HAP-1 (cell line): ENCODE data around the gene RTN3.
"Not testable (repeated sequence)": the region's sequence is repeated elsewhere in the genome, so short reads cannot be mapped to it uniquely, and the experiment has no call there.

Source experiments
- DNase-seq, 2 experiments: peaks; one replicate each; pipeline ENCODE4 v3.0.0-alpha.2; 2016 to 2020; ENCODE audit warnings: low spot score in 2 of 2
- H3K27me3 ChIP-seq: fragments of 250-450 bp; sonication (Bioruptor Pico); 2 replicates; pipeline ENCODE4 v1.5.1; 2020; ENCODE audit warnings: low read depth, mild to moderate bottlenecking, moderate library complexity
- H3K36me3 ChIP-seq: fragments of 250-450 bp; sonication (Bioruptor Pico); replicated peaks from 2 replicates; pipeline ENCODE4 v1.5.1; 2020; ENCODE audit warnings: mild to moderate bottlenecking
- H3K4me1 ChIP-seq: fragments of 250-450 bp; sonication (Bioruptor Pico); 2 replicates; pipeline ENCODE4 v1.5.1; 2020; ENCODE audit warnings: mild to moderate bottlenecking
- H3K4me3 ChIP-seq: fragments of 250-450 bp; sonication (Bioruptor Pico); 2 replicates; pipeline ENCODE4 v1.5.1; 2020; ENCODE audit warnings: mild to moderate bottlenecking, moderate library complexity
- H3K9me3 ChIP-seq: fragments of 250-450 bp; sonication (Bioruptor Pico); 2 replicates; pipeline ENCODE4 v1.5.1; 2020; ENCODE audit warnings: mild to moderate bottlenecking, moderate library complexity
- in situ Hi-C: fragments of 300-500 bp; cut with MboI; formaldehyde crosslinking; loops from 3 replicates; pipeline ENCODE4 v1.14.3; 2020; ENCODE audit warnings: low sequenced_read_pairs, inconsistent platforms, mixed read lengths

The RTN3 gene

GRCh38 chr11:63670096-63670432 lies 11.2 kb upstream of the RTN3 start:
- Histone ChIP-seq H3K36me3 (peaks cover 5% of the 10 kb centered on the region), H3K4me1 (peaks cover 23% of the 10 kb centered on the region), H3K9me3 (no peaks in the 10 kb centered on the region), H3K4me3 (peak overlapping the region; percentile 35), H3K27me3 (no peaks in the 10 kb centered on the region)
- DNase-seq = peak in 1 of 2 experiments; percentile 69
- in situ Hi-C loops = loop anchor here (25.0 kb wide), 1 partner anchor 758 kb away; the partner anchor contains the start of gene CHRM1

- Histone ChIP-seq H3K36me3 (peaks cover 5% of the 10 kb centered on the region), H3K9me3 (no peaks in the 10 kb centered on the region), H3K4me3 (peak overlapping the region; percentile 35), H3K4me1 (peaks cover 23% of the 10 kb centered on the region), H3K27me3 (no peaks in the 10 kb centered on the region)
- in situ Hi-C loops = loop anchor here (25.0 kb wide), 1 partner anchor 758 kb away; the partner anchor contains the start of gene CHRM1
- peak in 1 of 2 experiments; percentile 63 for DNase-seq
Observed at GRCh38 chr11:63670433-63671321, 10.6 kb upstream of the RTN3 start.

GRCh38 chr11:63671322-63672155 lies 9.8 kb upstream of the RTN3 start, which contains the start of gene ATL3:
Gene ATL3, minus strand, starts transcription at chr11:63671376. Its CDS starts 41 bp downstream, at chr11:63671335.
- Histone ChIP-seq H3K27me3 (no peaks in the 10 kb centered on the region), H3K4me3 (peak within 1 kb of the TSS; percentile 35), H3K4me1 (peaks cover 21% of the 10 kb centered on the region), H3K9me3 (no peaks in the 10 kb centered on the region), H3K36me3 (peaks cover 5% of the 10 kb centered on the region)
- in situ Hi-C loops = loop anchor here (25.0 kb wide), 1 partner anchor 759 kb away; the partner anchor contains the start of gene CHRM1
- DNase-seq = peak; percentile 95 to 99

GRCh38 chr11:63672156-63672463 lies 9.2 kb upstream of the RTN3 start:
- Histone ChIP-seq H3K4me1 (peaks cover 15% of the 10 kb centered on the region), H3K27me3 (no peaks in the 10 kb centered on the region), H3K9me3 (no peaks in the 10 kb centered on the region), H3K36me3 (no peaks in the 10 kb centered on the region; the same call in 1 of the 2 replicates), H3K4me3 (no peak overlapping the region)
- DNase-seq = no peak
- in situ Hi-C loops = loop anchor here (25.0 kb wide), 1 partner anchor 760 kb away; the partner anchor contains the start of gene CHRM1

GRCh38 chr11:63672936-63673539 lies 8.3 kb upstream of the RTN3 start:
- in situ Hi-C loops = loop anchor here (25.0 kb wide), 1 partner anchor 761 kb away; the partner anchor contains the start of gene CHRM1
- Histone ChIP-seq H3K4me1 (peaks cover 11% of the 10 kb centered on the region), H3K4me3 (no peak overlapping the region), H3K27me3 (no peaks in the 10 kb centered on the region), H3K9me3 (no peaks in the 10 kb centered on the region), H3K36me3 (no peaks in the 10 kb centered on the region)
- no peak for DNase-seq

GRCh38 chr11:63673579-63673978 lies 7.7 kb upstream of the RTN3 start:
- in situ Hi-C loops = loop anchor here (25.0 kb wide), 1 partner anchor 761 kb away; the partner anchor contains the start of gene CHRM1

GRCh38 chr11:63680834-63681320 lies 423 bp upstream of the RTN3 start:
- H3K4me1 ChIP-seq = peaks cover 15% of the 10 kb centered on the region
- H3K4me3 ChIP-seq = peak overlapping the region; percentile 91
- H3K27me3 ChIP-seq = no peaks in the 10 kb centered on the region
- in situ Hi-C loops = no loop called here
- H3K36me3 ChIP-seq = peaks cover 4% of the 10 kb centered on the region
- DNase-seq = peak in 1 of 2 experiments; percentile 26
- no peaks in the 10 kb centered on the region for H3K9me3 ChIP-seq

More at GRCh38 chr11:63673579-63673978, 7.7 kb upstream of the RTN3 start:
- Histone ChIP-seq H3K36me3 (no peaks in the 10 kb centered on the region), H3K27me3 (no peaks in the 10 kb centered on the region), H3K4me1 (peaks cover 5% of the 10 kb centered on the region), H3K4me3 (no peak overlapping the region), H3K9me3 (no peaks in the 10 kb centered on the region)
- DNase-seq = no peak

GRCh38 chr11:63682066-63683021 lies 1.0 kb downstream of the RTN3 start:
- H3K4me1 ChIP-seq = peaks cover 22% of the 10 kb centered on the region
- H3K9me3 ChIP-seq = no peaks in the 10 kb centered on the region
- DNase-seq = peak; percentile 43 to 62
- in situ Hi-C loops = no loop called here
- H3K4me3 ChIP-seq = peak overlapping the region; percentile 91
- no peaks in the 10 kb centered on the region for H3K27me3 ChIP-seq
- H3K36me3 ChIP-seq = peaks cover 4% of the 10 kb centered on the region

- in situ Hi-C loops = no loop called here
- no peak for DNase-seq
- no peaks in the 10 kb centered on the region for H3K9me3 ChIP-seq
- peaks cover 4% of the 10 kb centered on the region for H3K36me3 ChIP-seq
- peak overlapping the region; percentile 91 for H3K4me3 ChIP-seq
- H3K4me1 ChIP-seq = peaks cover 31% of the 10 kb centered on the region
- no peaks in the 10 kb centered on the region for H3K27me3 ChIP-seq
Observed at GRCh38 chr11:63683133-63683991, 2.1 kb downstream of the RTN3 start.

GRCh38 chr11:63685158-63685721 lies 3.9 kb downstream of the RTN3 start:
- H3K36me3 ChIP-seq, in situ Hi-C loops, H3K27me3 ChIP-seq, H3K4me3 ChIP-seq, H3K9me3 ChIP-seq, DNase-seq: not testable (repeated sequence)
- H3K4me1 ChIP-seq = peaks cover 50% of the 10 kb centered on the region

GRCh38 chr11:63686926-63687325 lies 5.6 kb downstream of the RTN3 start:
- peaks cover 4% of the 10 kb centered on the region for H3K36me3 ChIP-seq
- H3K4me3 ChIP-seq = no peak overlapping the region
- no peak for DNase-seq
- in situ Hi-C loops = no loop called here
- H3K4me1 ChIP-seq = peaks cover 45% of the 10 kb centered on the region
- H3K9me3 ChIP-seq = no peaks in the 10 kb centered on the region
- no peaks in the 10 kb centered on the region for H3K27me3 ChIP-seq
